IPS-18a (cell line): ENCODE data around the gene LHX2.

Experiments
- H3K27ac ChIP-seq: one replicate; pipeline ENCODE4 v1.5.1; 2013; ENCODE audit warnings: low read length
- H3K27me3 ChIP-seq: one replicate; pipeline ENCODE4 v1.6.1; 2013; ENCODE audit warnings: mild to moderate bottlenecking, low read length; ENCODE audit not compliant: control insufficient read depth, insufficient read depth
- H3K36me3 ChIP-seq: one replicate; pipeline ENCODE4 v1.6.1; 2013; ENCODE audit warnings: low read depth, low read length; ENCODE audit not compliant: control insufficient read depth
- H3K4me1 ChIP-seq: one replicate; pipeline ENCODE4 v1.6.1; 2013; ENCODE audit warnings: low read depth, low read length; ENCODE audit not compliant: control insufficient read depth
- H3K4me3 ChIP-seq: one replicate; pipeline ENCODE4 v1.5.1; 2013; ENCODE audit warnings: low read length
- H3K9ac ChIP-seq: one replicate; pipeline ENCODE4 v1.6.1; 2013; ENCODE audit warnings: mild to moderate bottlenecking, low read length, moderate library complexity
- H3K9me3 ChIP-seq: one replicate; pipeline ENCODE4 v1.6.1; 2013; ENCODE audit warnings: low read depth, low read length; ENCODE audit not compliant: control insufficient read depth

The LHX2 gene

GRCh38 chr9:124017051-124017928 lies 5.7 kb downstream of the LHX2 start:
- Histone ChIP-seq H3K27me3 (peaks cover 100% of the 10 kb centered on the region), H3K36me3 (no peaks in the 10 kb centered on the region)

GRCh38 chr9:124017929-124018729 lies 6.6 kb downstream of the LHX2 start:
- Histone ChIP-seq H3K27ac (no peak overlapping the region), H3K4me3 (peak overlapping the region; percentile 55), H3K27me3 (peaks cover 100% of the 10 kb centered on the region), H3K9me3 (no peaks in the 10 kb centered on the region), H3K36me3 (no peaks in the 10 kb centered on the region), H3K9ac (no peak overlapping the region), H3K4me1 (peaks cover 31% of the 10 kb centered on the region)

More at GRCh38 chr9:124017051-124017928, 5.7 kb downstream of the LHX2 start:
- Histone ChIP-seq H3K27ac (no peak overlapping the region), H3K9me3 (no peaks in the 10 kb centered on the region), H3K4me3 (peak overlapping the region; percentile 55), H3K4me1 (peaks cover 31% of the 10 kb centered on the region), H3K9ac (no peak overlapping the region)

GRCh38 chr9:124018730-124019697 lies 7.4 kb downstream of the LHX2 start:
- Histone ChIP-seq H3K9me3 (no peaks in the 10 kb centered on the region), H3K4me1 (peaks cover 31% of the 10 kb centered on the region), H3K27me3 (peaks cover 100% of the 10 kb centered on the region), H3K27ac (no peak overlapping the region), H3K36me3 (no peaks in the 10 kb centered on the region), H3K9ac (no peak overlapping the region), H3K4me3 (peak overlapping the region; percentile 55)

- peaks cover 100% of the 10 kb centered on the region for H3K27me3 ChIP-seq
- H3K4me1 ChIP-seq = peaks cover 31% of the 10 kb centered on the region
- H3K9me3 ChIP-seq = no peaks in the 10 kb centered on the region
- no peak overlapping the region for H3K27ac ChIP-seq
- H3K4me3 ChIP-seq = no peak overlapping the region
- no peaks in the 10 kb centered on the region for H3K36me3 ChIP-seq
- no peak overlapping the region for H3K9ac ChIP-seq
Measured at GRCh38 chr9:124019771-124020519, 8.4 kb downstream of the LHX2 start.

- peaks cover 92% of the 10 kb centered on the region for H3K27me3 ChIP-seq
- no peak overlapping the region for H3K27ac ChIP-seq
- H3K9ac ChIP-seq = no peak overlapping the region
- H3K9me3 ChIP-seq = no peaks in the 10 kb centered on the region
- H3K36me3 ChIP-seq = no peaks in the 10 kb centered on the region
- H3K4me1 ChIP-seq = peaks cover 28% of the 10 kb centered on the region
- H3K4me3 ChIP-seq = no peak overlapping the region
Measured at GRCh38 chr9:124020520-124021384, 9.2 kb downstream of the LHX2 start.

- H3K9me3 ChIP-seq = no peaks in the 10 kb centered on the region
- H3K9ac ChIP-seq = no peak overlapping the region
- H3K27ac ChIP-seq = no peak overlapping the region
- H3K4me3 ChIP-seq = no peak overlapping the region
- no peaks in the 10 kb centered on the region for H3K36me3 ChIP-seq
- H3K4me1 ChIP-seq = peaks cover 24% of the 10 kb centered on the region
- H3K27me3 ChIP-seq = peaks cover 86% of the 10 kb centered on the region
Measured at GRCh38 chr9:124021385-124021769, 9.8 kb downstream of the LHX2 start.

- H3K27me3 ChIP-seq = peaks cover 75% of the 10 kb centered on the region
- peaks cover 18% of the 10 kb centered on the region for H3K4me1 ChIP-seq
- no peak overlapping the region for H3K27ac ChIP-seq
- H3K36me3 ChIP-seq = no peaks in the 10 kb centered on the region
- H3K4me3 ChIP-seq = no peak overlapping the region
- H3K9me3 ChIP-seq = no peaks in the 10 kb centered on the region
- H3K9ac ChIP-seq = no peak overlapping the region
Measured at GRCh38 chr9:124022201-124023121, 10.9 kb downstream of the LHX2 start.

- no peak overlapping the region for H3K27ac ChIP-seq
- H3K9me3 ChIP-seq = no peaks in the 10 kb centered on the region
- peaks cover 58% of the 10 kb centered on the region for H3K27me3 ChIP-seq
- H3K4me3 ChIP-seq = no peak overlapping the region
- no peak overlapping the region for H3K9ac ChIP-seq
- H3K4me1 ChIP-seq = peaks cover 15% of the 10 kb centered on the region
- no peaks in the 10 kb centered on the region for H3K36me3 ChIP-seq
Measured at GRCh38 chr9:124024107-124024506, 12.5 kb downstream of the LHX2 start.

- Histone ChIP-seq H3K4me3 (no peak overlapping the region), H3K9me3 (no peaks in the 10 kb centered on the region), H3K27me3 (peaks cover 38% of the 10 kb centered on the region), H3K27ac (no peak overlapping the region), H3K36me3 (no peaks in the 10 kb centered on the region), H3K9ac (no peak overlapping the region), H3K4me1 (no peaks in the 10 kb centered on the region)
Measured at GRCh38 chr9:124029617-124030016, 18.0 kb downstream of the LHX2 start.
